Right lobe of liver (tissue), 6 donors: ENCODE data around the gene FMN1. TPM values are rescaled to one million over a fixed set of nuclear protein-coding genes. Genes with fewer than 3 reads are reported as not detected.

ENCODE experiments used
- ATAC-seq, 4 donors: fragments of 200-7000 bp; cut with Tn5 transposase; one replicate each; pipeline ENCODE4 v1.9.1; 2020; ENCODE audit warnings: mild to moderate bottlenecking in 4 of 4, moderate library complexity in 4 of 4
- DNase-seq, 3 donors: peaks; one replicate each; pipeline ENCODE4 v3.0.0-alpha.2; 2020
- H3K27ac ChIP-seq, 3 donors: fragments of 200-600 bp; one replicate each; pipeline ENCODE4 v1.8.0; 2022
- H3K27me3 ChIP-seq, 2 donors: fragments of 200-600 bp; one replicate each; pipeline ENCODE4 v1.8.0; 2022
- H3K36me3 ChIP-seq, 4 donors: fragments of 200-600 bp; sonication (generic) in 1 of 4; one replicate each; pipeline versions ENCODE4 v1.5.1 to v1.8.0; 2017 to 2022; ENCODE audit warnings: control low read depth in 1 of 4
- H3K4me1 ChIP-seq, 4 donors: fragments of 200-600 bp; sonication (generic) in 1 of 4; one replicate each; pipeline versions ENCODE4 v1.5.1 to v1.8.0; 2017 to 2022; ENCODE audit warnings: control low read depth in 1 of 4
- H3K4me3 ChIP-seq, 3 donors: fragments of 200-600 bp; one replicate each; pipeline ENCODE4 v1.8.0; 2022
- H3K9me3 ChIP-seq, 4 donors: fragments of 200-600 bp; sonication (generic) in 1 of 4; one replicate each; pipeline versions ENCODE4 v1.5.1 to v1.8.0; 2017 to 2022; ENCODE audit warnings: control low read depth in 1 of 4
- CTCF ChIP-seq, 4 donors: fragments of 200-600 bp in 3 of 4; fragments of 450-650 bp in 1 of 4; IDR thresholded peaks; one replicate each; pipeline versions ENCODE4 v1.5.1 to v1.8.0; 2016 to 2022; ENCODE audit warnings: antibody characterized with exemption in 4 of 4, mild to moderate bottlenecking in 2 of 4
- POLR2A ChIP-seq: fragments of 450-650 bp; IDR thresholded peaks from one replicate; pipeline ENCODE4 v1.6.1; 2017; ENCODE audit warnings: antibody characterized with exemption, mild to moderate bottlenecking
- WGBS: methylation state at CpG from one replicate; pipeline ENCODE4 v1.1.6; 2018; ENCODE audit warnings: low coverage, low lambda C conversion rate; ENCODE audit not compliant: insufficient coverage; ENCODE audit errors: missing lambda C conversion rate; 5-methylcytosine and 5-hydroxymethylcytosine counted together
- intact Hi-C, 2 donors: fragments of 100-400 bp; cut with DNase I; formaldehyde crosslinking; loops; one replicate each; pipeline versions ENCODE4 v1.11.2 to v1.14.1; 2022
- total RNA-seq, 6 experiments: library from RNA; depleted of rRNA in 2 of 6; stranded (reverse); fragments of >200 nt in 2 of 6; fragmentation: NEBNext Ultra II Directional in 3 of 6; extraction: Animal tissue kit (Norgen Biotek cat#: 25700) in 3 of 6; gene quantifications; one replicate each; pipeline versions ENCODE4 v1.1.0 to v1.2.4, GENCODE V29; 2016 to 2023
- donor health status: DM: no; HTN: yes; CAD: no.
- donor health status: DM: no; HTN: no; CAD: no.
- donor health status: DM: no; HTN: no; CAD: no.
- donor health status: DM: no; HTN: yes; CAD: no.
- donor health status: DM: no; HTN: yes; CAD: no.

FMN1 gene
- total RNA-seq, 6 experiments from 2014 or later = 1.1 to 6.8 (median 3.1) TPM

- Histone ChIP-seq H3K9me3 (no peaks in the 10 kb centered on the region), H3K4me3 (no peak overlapping the region), H3K36me3 (no peaks in the 10 kb centered on the region), H3K27ac (no peak overlapping the region), H3K27me3 (no peaks in the 10 kb centered on the region), H3K4me1 (no peaks in the 10 kb centered on the region)
- TF ChIP-seq POLR2A (no peak), CTCF (IDR thresholded peaks at IDR 0.05) (no peak)
- intact Hi-C loops = no loop called here
- DNase-seq = no peak
- ATAC-seq = no peak
- WGBS = 78% methylated on average over 5 of the region's 5 CpGs
Observed at GRCh38 chr15:32861174-32861573, 333.3 kb downstream of the FMN1 start.

- Histone ChIP-seq H3K9me3 (no peaks in the 10 kb centered on the region), H3K36me3 (no peaks in the 10 kb centered on the region), H3K4me3 (no peak overlapping the region), H3K27me3 (no peaks in the 10 kb centered on the region), H3K4me1 (no peaks in the 10 kb centered on the region), H3K27ac (no peak overlapping the region)
- TF ChIP-seq POLR2A (no peak), CTCF (IDR thresholded peaks at IDR 0.05) (no peak)
- ATAC-seq (no peak), DNase-seq (no peak)
- WGBS = 63% methylated on average over 2 of the region's 2 CpGs
- intact Hi-C loops = no loop called here
Observed at GRCh38 chr15:32859996-32860395, 334.5 kb downstream of the FMN1 start.

- TF ChIP-seq POLR2A (no peak), CTCF (IDR thresholded peaks at IDR 0.05) (no peak)
- intact Hi-C loops = no loop called here
- Histone ChIP-seq H3K9me3 (no peaks in the 10 kb centered on the region), H3K4me3 (no peak overlapping the region), H3K4me1 (no peaks in the 10 kb centered on the region), H3K27ac (no peak overlapping the region), H3K27me3 (no peaks in the 10 kb centered on the region), H3K36me3 (no peaks in the 10 kb centered on the region)
- 64% methylated on average over 3 of the region's 3 CpGs for WGBS
- ATAC-seq (no peak), DNase-seq (no peak)
Observed at GRCh38 chr15:32859251-32859650, 335.3 kb downstream of the FMN1 start.

GRCh38 chr15:32857732-32858131 is 336.8 kb downstream of the FMN1 start:
- intact Hi-C loops = no loop called here

More at GRCh38 chr15:32857732-32858131, 336.8 kb downstream of the FMN1 start:
- TF ChIP-seq CTCF (IDR thresholded peaks at IDR 0.05) (no peak), POLR2A (no peak)
- no peak overlapping the region for H3K27ac ChIP-seq
- no peak overlapping the region for H3K4me3 ChIP-seq
- no peaks in the 10 kb centered on the region for H3K9me3 ChIP-seq
- no peak for DNase-seq
- no peaks in the 10 kb centered on the region for H3K36me3 ChIP-seq
- no peaks in the 10 kb centered on the region for H3K27me3 ChIP-seq
- ATAC-seq = no peak
- no peaks in the 10 kb centered on the region for H3K4me1 ChIP-seq
- WGBS = 61% methylated on average over 2 of the region's 2 CpGs
